IgD-negative memory B cell (primary cell): ENCODE data around the gene PLPP4. TPM values are rescaled to one million over a fixed set of nuclear protein-coding genes. Genes with fewer than 3 reads are reported as not detected.

Source experiments
- H3K27ac Mint-ChIP-seq, 3 donors: one replicate each; pipeline ENCODE4 v1.8.0; 2020 to 2022; ENCODE audit warnings: mild to moderate bottlenecking in 3 of 3, mixed read lengths in 3 of 3, moderate library complexity in 1 of 3
- H3K27me3 Mint-ChIP-seq: one replicate; pipeline ENCODE4 v1.8.0; 2021; ENCODE audit warnings: mixed read lengths
- H3K36me3 Mint-ChIP-seq: one replicate; pipeline ENCODE4 v1.8.0; 2020; ENCODE audit warnings: mild to moderate bottlenecking, mixed read lengths
- H3K4me1 Mint-ChIP-seq, 3 donors: one replicate each; pipeline ENCODE4 v1.8.0; 2020 to 2022; ENCODE audit warnings: mixed read lengths in 3 of 3, mild to moderate bottlenecking in 1 of 3
- H3K4me3 Mint-ChIP-seq, 4 donors: one replicate each; pipeline ENCODE4 v1.8.0; 2020 to 2022; ENCODE audit warnings: mild to moderate bottlenecking in 4 of 4, mixed read lengths in 4 of 4, moderate library complexity in 3 of 4
- H3K9me3 Mint-ChIP-seq, 3 donors: one replicate each; pipeline ENCODE4 v1.8.0; 2020 to 2021; ENCODE audit warnings: mixed read lengths in 3 of 3, mild to moderate bottlenecking in 1 of 3
- polyA plus RNA-seq: library from polyadenylated mRNA; unstranded; fragments of 300-500 nt; fragmentation: Illumina TruSeq; gene quantifications from one replicate; pipeline ENCODE4 v1.2.3, GENCODE V29; 2021

Gene PLPP4
- polyA plus RNA-seq, 1 donor from 2014 or later, result not detected

DNA sequence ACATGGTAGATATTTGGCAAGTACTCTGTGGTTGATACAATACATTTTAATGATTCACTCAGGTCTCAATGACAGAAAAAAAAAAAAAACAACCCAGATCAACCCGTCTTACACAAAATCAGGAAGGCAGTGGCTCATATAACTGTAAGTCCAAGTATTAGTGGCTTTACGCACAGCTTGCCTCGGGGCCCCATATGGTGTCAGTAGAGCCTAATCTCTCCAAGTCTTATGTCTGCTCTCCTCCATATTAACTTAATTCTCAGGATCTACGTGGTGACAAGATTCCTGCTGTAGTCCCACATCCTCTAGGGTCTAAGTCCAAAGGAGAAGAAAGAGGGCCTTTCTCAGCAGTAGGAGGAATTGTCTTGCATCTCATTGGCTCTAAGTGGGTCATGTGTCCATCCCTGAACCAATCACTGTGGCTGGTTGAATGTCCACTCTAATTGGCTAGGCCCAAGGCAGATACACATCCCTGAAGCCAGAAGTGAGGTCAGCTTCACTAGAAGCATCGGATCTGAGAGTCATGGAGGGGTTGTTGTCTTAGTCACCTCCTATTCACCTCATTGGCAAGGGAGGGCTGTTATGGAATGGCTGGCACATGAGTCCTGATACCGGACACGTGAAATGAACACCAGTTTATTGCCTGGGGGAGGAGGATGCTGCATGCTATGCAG lies 20.5 kb upstream of the PLPP4 start:
- Mint-ChIP-seq H3K27ac (peak overlapping the region in 1 of 3 donors; percentile 50), H3K4me3 (no peak overlapping the region), H3K36me3 (peaks cover 3% of the 10 kb centered on the region), H3K4me1 (no peaks in the 10 kb centered on the region), H3K9me3 (no peaks in the 10 kb centered on the region), H3K27me3 (peaks cover 14% of the 10 kb centered on the region)

DNA sequence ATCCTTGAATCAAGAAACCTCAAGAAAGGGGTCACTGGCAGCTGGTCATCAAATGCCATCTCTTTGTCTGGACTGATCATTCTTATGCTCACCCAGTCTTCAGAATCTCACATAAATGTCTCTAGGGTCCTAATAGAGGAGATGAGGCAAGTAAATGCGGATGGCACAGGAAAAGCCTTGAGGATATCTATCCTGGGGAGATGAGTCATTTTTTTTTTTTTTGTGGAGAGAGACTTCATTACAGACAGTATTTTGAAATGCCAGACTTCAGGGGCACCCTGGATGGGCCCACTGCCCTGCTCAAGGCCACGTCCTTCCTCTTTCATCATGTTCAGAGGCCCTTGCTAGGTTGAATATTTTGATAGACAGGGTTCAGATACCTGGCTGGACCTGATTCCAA lies 19.5 kb upstream of the PLPP4 start:
- H3K27me3 Mint-ChIP-seq, result peaks cover 10% of the 10 kb centered on the region
- H3K4me3 Mint-ChIP-seq, result no peak overlapping the region
- H3K27ac Mint-ChIP-seq, result no peak overlapping the region
- no peaks in the 10 kb centered on the region for H3K9me3 Mint-ChIP-seq
- H3K4me1 Mint-ChIP-seq, result no peaks in the 10 kb centered on the region
- H3K36me3 Mint-ChIP-seq, result peaks cover 3% of the 10 kb centered on the region

DNA sequence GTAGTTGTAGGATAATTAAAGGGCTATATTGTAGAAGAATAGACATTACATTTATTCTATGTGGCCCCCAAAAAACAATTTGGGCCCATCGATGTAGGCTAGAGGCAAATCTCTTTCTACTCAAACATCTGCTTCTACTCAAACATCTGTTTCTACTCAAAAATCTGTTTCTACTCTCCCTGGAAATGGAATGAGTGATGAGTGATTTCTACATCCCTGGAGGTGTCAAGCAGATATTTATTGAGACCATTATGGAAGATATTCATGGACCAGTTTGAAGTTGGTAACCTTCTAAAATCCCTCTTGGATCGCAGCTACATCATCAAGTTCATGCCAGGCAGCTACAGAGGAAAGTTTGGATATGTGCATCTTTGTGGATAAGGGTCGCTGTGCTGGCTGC lies 5.1 kb upstream of the PLPP4 start:
- no peaks in the 10 kb centered on the region for H3K36me3 Mint-ChIP-seq
- H3K4me1 Mint-ChIP-seq, result peaks cover 0 to 4% (median 0%) of the 10 kb centered on the region in 3 donors
- H3K27ac Mint-ChIP-seq, result no peak overlapping the region
- no peak overlapping the region for H3K4me3 Mint-ChIP-seq
- peaks cover 0 to 4% (median 3%) of the 10 kb centered on the region in 3 donors for H3K9me3 Mint-ChIP-seq
- H3K27me3 Mint-ChIP-seq, result peaks cover 10% of the 10 kb centered on the region

DNA sequence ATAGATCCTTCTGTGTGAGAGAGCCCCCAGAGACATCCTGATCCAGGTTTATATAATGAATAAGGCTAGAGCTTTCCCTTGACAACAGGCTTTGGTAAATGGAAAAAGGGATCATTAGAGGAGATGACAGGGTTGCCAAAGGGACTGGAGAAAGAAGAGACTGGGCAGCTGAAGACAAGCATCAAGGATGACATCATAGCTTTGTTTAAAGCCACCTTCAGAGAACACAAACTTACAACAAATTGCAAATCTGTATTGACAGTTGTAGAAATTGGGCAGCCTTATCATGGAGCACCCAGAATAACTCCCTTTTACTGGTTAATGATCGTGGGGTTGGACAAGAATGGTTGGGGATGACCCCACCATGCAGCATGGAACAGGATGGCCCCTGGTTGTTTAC lies 3.7 kb upstream of the PLPP4 start:
- Mint-ChIP-seq H3K27ac (no peak overlapping the region), H3K4me3 (no peak overlapping the region), H3K4me1 (peaks cover 0 to 4% (median 2%) of the 10 kb centered on the region in 3 donors), H3K9me3 (peaks cover 0 to 4% (median 3%) of the 10 kb centered on the region in 3 donors), H3K27me3 (peaks cover 21% of the 10 kb centered on the region), H3K36me3 (no peaks in the 10 kb centered on the region)

DNA sequence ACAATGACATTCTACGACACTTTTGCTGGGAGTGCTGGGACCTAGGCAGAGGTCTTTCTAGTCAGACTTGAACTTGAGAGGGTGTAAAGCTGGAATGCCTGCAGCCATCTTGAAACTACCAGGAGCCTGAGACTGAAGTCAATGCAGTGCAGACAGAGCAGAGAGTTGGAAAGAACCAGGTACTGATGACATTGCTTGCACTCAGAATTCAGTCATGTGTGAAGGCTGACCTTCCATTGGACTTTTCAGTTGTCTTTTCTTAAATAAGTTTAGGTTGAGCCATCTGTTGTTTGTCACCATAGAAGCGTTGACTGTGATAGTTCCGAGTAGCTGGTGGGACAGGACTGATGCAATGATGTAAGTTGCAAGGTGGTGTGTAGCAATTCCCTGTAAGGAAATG lies 3.1 kb upstream of the PLPP4 start:
- Mint-ChIP-seq H3K36me3 (no peaks in the 10 kb centered on the region), H3K4me3 (no peak overlapping the region), H3K27me3 (peaks cover 26% of the 10 kb centered on the region), H3K9me3 (peaks cover 0 to 4% (median 3%) of the 10 kb centered on the region in 3 donors), H3K27ac (no peak overlapping the region), H3K4me1 (peaks cover 0 to 4% (median 2%) of the 10 kb centered on the region in 3 donors)

DNA sequence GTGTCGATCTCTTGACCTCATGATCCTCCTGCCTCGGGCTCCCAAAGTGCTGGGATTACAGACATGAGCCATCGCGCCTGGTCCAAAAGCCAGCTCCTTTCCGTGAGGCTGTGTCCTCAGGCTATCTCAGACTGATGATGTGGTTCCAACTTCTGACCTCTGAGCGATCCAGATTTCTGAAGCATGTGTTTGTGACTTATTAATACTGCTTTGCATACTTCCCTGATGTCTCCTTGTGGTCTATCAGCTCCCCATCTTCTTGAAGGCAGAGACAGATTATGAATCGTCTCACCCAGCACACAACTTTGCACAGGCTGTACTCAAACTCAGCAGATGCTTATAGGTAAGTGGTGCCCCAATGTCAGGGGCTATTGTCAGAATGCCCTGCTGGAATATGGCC lies 2.0 kb upstream of the PLPP4 start:
- Mint-ChIP-seq H3K4me1 (peaks cover 0 to 4% (median 2%) of the 10 kb centered on the region in 3 donors), H3K9me3 (peaks cover 0 to 4% (median 3%) of the 10 kb centered on the region in 3 donors), H3K27me3 (peaks cover 36% of the 10 kb centered on the region)

DNA sequence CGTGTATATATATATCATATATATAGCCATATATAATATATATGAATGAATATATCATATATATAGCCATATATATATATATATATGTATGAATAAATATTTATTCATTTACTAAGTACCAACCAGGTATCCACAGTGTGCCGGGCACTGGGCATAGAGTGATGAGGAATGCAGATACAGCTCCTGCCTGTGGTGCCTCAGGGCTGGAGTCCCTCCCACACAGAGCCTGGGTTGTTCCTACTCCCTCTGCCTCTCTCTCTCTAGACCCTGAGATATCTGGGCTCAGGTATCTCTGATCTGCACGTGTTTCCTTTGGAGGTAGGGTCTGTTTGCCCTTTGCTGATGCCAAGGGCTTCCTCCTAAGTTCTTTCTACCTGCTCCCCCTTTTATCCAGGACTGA lies 1.4 kb upstream of the PLPP4 start:
- Mint-ChIP-seq H3K4me1 (peaks cover 0 to 4% (median 2%) of the 10 kb centered on the region in 3 donors), H3K27me3 (peaks cover 37% of the 10 kb centered on the region), H3K27ac (no peak overlapping the region), H3K36me3 (no peaks in the 10 kb centered on the region), H3K4me3 (peak overlapping the region in 1 of 4 donors; percentile 41), H3K9me3 (peaks cover 0 to 4% (median 3%) of the 10 kb centered on the region in 3 donors)

More for the DNA sequence above, 2.0 kb upstream of the PLPP4 start:
- Mint-ChIP-seq H3K36me3 (no peaks in the 10 kb centered on the region), H3K4me3 (no peak overlapping the region), H3K27ac (no peak overlapping the region)

DNA sequence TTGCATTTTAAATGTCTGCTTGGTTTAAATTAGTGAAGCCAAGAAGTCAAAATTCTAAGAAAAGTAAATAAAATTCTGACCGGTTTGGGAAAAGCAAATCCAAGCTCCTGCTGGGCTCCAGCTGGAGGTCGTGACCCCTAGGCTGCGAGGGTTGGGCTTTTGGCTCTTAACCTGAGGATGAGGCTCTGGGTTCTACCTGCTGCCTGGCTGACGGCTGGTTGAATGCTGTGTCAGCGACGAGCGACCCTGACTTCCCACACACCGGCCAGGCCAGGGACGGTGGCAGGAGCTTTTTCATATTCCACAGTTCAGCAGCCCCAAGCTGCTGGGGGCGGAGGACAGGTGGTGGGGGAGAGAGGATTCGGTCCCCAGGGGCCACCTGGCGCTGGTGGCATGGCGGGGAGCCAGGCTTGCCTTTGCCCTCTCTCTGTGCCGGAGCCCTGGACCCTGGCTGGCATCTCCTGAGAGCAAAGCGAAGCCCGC lies 843 bp upstream of the PLPP4 start:
- Mint-ChIP-seq H3K9me3 (peaks cover 0 to 4% (median 3%) of the 10 kb centered on the region in 3 donors), H3K27ac (no peak overlapping the region), H3K36me3 (no peaks in the 10 kb centered on the region), H3K4me3 (peak overlapping the region in 1 of 4 donors; percentile 52), H3K27me3 (peaks cover 37% of the 10 kb centered on the region), H3K4me1 (peaks cover 0 to 4% (median 2%) of the 10 kb centered on the region in 3 donors)

DNA sequence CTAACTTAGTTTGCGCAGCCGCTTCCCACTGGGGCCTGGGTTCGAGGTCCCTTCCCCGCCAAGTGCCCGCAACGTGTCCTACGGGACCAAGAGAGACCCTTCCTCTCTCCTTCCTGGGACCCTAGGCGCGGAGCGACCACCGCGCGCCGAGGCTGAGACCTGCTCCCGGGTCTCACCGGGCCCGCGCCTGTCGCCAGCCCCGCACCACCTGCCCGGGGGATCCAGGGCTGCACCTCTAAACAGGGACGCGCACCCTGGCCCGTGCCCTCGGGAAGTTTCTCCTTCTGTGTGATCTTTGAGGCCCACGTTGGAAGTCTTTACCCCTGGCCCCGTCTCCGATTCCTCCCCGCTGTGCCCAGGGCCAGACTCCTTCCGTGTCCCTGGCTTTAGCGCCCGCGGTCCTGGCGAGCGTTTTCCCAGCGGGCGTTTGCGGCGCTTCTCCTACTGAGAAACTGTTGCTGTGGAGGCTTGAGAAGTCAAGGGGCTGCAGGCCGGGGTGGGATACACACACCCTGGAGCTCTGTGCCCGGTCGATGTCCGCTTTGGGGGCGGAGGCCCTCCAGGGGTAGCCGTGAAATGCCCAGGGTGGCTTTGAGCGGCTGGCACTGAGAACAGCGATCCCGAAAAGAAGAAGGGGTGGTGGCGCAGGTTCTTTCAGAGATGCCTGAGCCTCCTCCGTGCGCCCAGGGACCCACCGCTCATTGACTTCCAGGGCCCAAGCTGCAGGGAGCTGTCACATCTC lies 575 bp downstream of the PLPP4 start:
- peaks cover 40% of the 10 kb centered on the region for H3K27me3 Mint-ChIP-seq
- no peaks in the 10 kb centered on the region for H3K36me3 Mint-ChIP-seq
- peaks cover 0 to 4% (median 3%) of the 10 kb centered on the region in 3 donors for H3K9me3 Mint-ChIP-seq
- peaks cover 0 to 4% (median 2%) of the 10 kb centered on the region in 3 donors for H3K4me1 Mint-ChIP-seq
- peak overlapping the region in 2 of 4 donors; percentile 17 to 65 for H3K4me3 Mint-ChIP-seq
- no peak overlapping the region for H3K27ac Mint-ChIP-seq

DNA sequence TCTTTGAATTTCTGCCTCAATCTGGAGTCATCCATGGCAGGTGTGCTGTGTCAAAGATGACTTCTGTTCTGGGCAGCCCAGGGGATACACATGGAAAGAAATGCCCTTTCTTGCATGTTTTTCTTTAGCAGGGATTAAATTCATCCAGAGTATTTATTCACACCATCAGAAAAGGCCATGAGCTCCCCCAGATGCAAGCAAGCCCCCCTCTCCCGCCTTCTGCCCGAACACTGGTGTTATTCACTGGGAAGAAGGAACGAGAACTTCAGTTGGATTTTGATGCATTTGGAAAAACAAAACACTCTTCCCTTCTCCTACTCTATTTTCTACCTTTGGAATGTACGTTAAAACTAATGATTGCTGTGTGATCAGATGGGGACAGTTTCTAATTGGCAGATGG lies 1.4 kb downstream of the PLPP4 start:
- H3K27me3 Mint-ChIP-seq, result peaks cover 40% of the 10 kb centered on the region
- peak overlapping the region in 1 of 4 donors; percentile 70 for H3K4me3 Mint-ChIP-seq
- H3K9me3 Mint-ChIP-seq, result peaks cover 0 to 4% (median 3%) of the 10 kb centered on the region in 3 donors
- H3K4me1 Mint-ChIP-seq, result peaks cover 0 to 4% (median 2%) of the 10 kb centered on the region in 3 donors
- no peak overlapping the region for H3K27ac Mint-ChIP-seq
- no peaks in the 10 kb centered on the region for H3K36me3 Mint-ChIP-seq

DNA sequence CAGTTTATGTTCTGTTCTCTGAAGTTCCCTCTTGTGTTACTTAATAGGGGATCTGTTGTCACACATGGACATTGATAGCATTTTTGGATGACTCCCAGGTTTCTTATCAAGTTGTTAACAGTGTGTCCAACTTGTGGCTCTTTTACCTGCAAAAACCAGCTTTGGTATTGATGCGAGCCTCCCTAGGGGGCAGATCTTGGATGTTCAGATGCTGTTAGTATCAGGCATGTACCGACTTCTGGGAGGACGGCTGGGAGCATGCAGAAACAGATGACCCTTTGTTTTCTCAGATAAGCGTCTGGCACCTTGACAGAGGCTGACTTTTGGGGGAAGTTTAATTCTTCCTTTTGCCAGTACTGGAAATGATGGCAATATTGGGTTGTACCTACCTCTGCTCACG lies 2.2 kb downstream of the PLPP4 start:
- H3K36me3 Mint-ChIP-seq, result no peaks in the 10 kb centered on the region
- H3K9me3 Mint-ChIP-seq, result peaks cover 0 to 4% (median 0%) of the 10 kb centered on the region in 3 donors
- H3K4me3 Mint-ChIP-seq, result no peak overlapping the region
- H3K27me3 Mint-ChIP-seq, result peaks cover 40% of the 10 kb centered on the region
- H3K4me1 Mint-ChIP-seq, result peaks cover 0 to 4% (median 2%) of the 10 kb centered on the region in 3 donors
- no peak overlapping the region for H3K27ac Mint-ChIP-seq

DNA sequence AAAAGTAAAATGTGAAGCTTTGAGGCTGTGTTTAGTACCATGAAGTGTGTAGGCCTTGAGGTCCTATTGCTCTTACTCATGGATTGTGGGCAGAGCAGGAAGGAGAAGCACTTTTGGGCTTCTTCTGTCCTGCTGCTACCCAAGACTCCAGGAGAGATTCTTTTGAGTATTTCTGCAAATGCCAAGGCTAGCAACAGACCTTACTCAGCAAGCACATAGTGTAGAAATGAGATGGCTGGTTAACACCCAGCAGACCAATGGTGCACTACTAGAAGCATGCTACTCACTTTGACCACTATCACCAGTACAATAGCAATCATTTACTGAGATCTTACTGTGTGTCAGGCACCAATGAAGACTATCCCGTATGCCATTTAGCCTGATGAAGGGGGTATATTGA lies 3.2 kb downstream of the PLPP4 start:
- H3K27me3 Mint-ChIP-seq, result peaks cover 40% of the 10 kb centered on the region
- H3K4me1 Mint-ChIP-seq, result peaks cover 0 to 2% (median 2%) of the 10 kb centered on the region in 3 donors
- no peak overlapping the region for H3K27ac Mint-ChIP-seq
- H3K9me3 Mint-ChIP-seq, result peaks cover 0 to 1% (median 0%) of the 10 kb centered on the region in 3 donors
- H3K4me3 Mint-ChIP-seq, result no peak overlapping the region
- H3K36me3 Mint-ChIP-seq, result no peaks in the 10 kb centered on the region

DNA sequence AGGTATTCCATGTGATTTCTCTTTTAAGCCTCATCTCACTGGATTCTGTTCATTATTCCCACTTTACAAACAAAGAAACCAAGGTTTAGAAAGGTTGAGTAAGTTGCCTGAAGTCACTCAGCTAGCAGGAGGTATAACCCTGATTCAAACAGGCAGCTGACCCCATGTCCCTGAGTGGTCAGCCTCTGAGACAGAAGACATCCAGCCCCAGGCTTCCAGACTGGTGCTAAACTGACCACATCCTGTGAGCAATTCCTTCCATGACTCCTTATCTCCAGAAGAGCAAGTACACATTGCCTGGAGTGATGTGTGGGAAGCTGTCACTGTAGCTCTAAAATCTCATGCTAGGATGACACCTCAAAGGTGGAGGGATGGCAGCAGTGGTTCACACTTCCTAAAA lies 3.7 kb downstream of the PLPP4 start:
- Mint-ChIP-seq H3K4me1 (peaks cover 0 to 2% (median 2%) of the 10 kb centered on the region in 3 donors), H3K9me3 (no peaks in the 10 kb centered on the region), H3K4me3 (no peak overlapping the region), H3K27me3 (peaks cover 38% of the 10 kb centered on the region), H3K36me3 (no peaks in the 10 kb centered on the region), H3K27ac (no peak overlapping the region)

DNA sequence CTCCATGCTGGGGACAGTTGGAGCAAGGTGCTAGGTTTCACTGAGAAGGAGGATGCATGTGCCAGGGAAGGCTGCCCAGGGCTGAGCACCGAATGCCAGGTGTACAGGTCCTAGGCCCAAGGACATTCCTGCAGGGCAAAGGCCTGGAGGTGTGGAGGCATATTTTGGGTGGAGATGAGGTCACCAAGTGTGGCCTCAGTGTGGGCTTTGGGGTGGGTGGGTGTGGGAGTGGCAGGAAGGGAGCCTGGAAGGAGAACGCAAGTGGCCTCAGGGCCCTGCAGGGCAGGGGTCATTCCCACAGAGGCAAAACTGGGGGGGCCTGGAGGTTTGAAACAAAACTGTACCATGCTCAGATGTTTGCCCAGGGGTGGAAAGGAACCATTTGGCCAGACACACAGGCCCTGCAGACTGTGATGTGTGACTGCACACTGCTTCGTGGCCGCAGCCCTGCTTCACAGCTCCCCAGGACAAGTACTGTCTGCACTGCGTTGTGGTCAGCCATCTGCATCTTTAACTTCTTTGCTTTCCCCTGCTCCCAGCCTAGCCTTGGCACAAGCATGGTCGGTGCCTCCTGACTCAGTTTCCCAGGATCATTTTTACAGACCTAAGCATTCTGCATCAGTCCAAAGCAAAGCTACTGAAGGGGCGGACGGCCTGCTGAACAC lies 5.1 kb downstream of the PLPP4 start:
- H3K9me3 Mint-ChIP-seq, result peaks cover 0 to 3% (median 0%) of the 10 kb centered on the region in 3 donors
- H3K4me1 Mint-ChIP-seq, result peaks cover 0 to 2% (median 0%) of the 10 kb centered on the region in 3 donors
- H3K4me3 Mint-ChIP-seq, result no peak overlapping the region
- no peak overlapping the region for H3K27ac Mint-ChIP-seq
- no peaks in the 10 kb centered on the region for H3K36me3 Mint-ChIP-seq
- H3K27me3 Mint-ChIP-seq, result peaks cover 30% of the 10 kb centered on the region

DNA sequence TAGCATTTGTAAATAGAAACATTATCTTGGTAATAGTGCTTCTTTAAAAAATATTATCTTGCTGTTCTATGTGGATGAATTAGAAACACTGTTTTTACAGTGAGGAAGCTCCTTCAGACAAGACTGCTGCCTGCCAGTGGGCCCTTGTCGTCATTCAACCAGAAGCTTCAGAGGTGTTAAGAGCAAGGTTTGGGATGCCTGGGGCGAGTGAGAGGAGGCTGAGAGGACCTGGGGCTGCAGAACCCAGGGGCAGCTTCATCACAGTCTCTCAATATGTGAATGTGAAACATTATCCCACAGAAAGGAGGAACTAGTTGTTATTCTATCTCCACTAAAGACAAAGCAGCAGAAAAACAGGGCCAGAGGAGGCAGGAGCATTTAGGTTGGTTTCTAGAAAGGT lies 8.1 kb downstream of the PLPP4 start:
- peaks cover 3% of the 10 kb centered on the region for H3K27me3 Mint-ChIP-seq
- H3K36me3 Mint-ChIP-seq, result no peaks in the 10 kb centered on the region
- H3K27ac Mint-ChIP-seq, result no peak overlapping the region
- no peaks in the 10 kb centered on the region for H3K4me1 Mint-ChIP-seq
- peaks cover 0 to 4% (median 3%) of the 10 kb centered on the region in 3 donors for H3K9me3 Mint-ChIP-seq
- H3K4me3 Mint-ChIP-seq, result no peak overlapping the region
